22Rv1 (cell line): ENCODE measurements around the gene RAE1.

Experiments
- H3K27ac ChIP-seq: fragments of 450-650 bp; 2 replicates; pipeline ENCODE4 v1.5.1; 2017
- ZFX ChIP-seq: fragments of 450-650 bp; IDR thresholded peaks from 2 replicates; pipeline ENCODE4 v1.6.1; 2017; ENCODE audit warnings: antibody characterized with exemption, borderline replicate concordance
- TF ChIP-seq, protein P1 (sequence below): fragments of 450-650 bp; IDR thresholded peaks from 2 replicates; pipeline ENCODE4 v1.5.1; 2017; ENCODE audit warnings: mild to moderate bottlenecking

Gene RAE1

GRCh38 chr20:57386762-57387161 is 35.7 kb downstream of the RAE1 start:
- no peak overlapping the region for H3K27ac ChIP-seq
- no peak for TF ChIP-seq ZFX
- TF ChIP-seq, protein P1, sequence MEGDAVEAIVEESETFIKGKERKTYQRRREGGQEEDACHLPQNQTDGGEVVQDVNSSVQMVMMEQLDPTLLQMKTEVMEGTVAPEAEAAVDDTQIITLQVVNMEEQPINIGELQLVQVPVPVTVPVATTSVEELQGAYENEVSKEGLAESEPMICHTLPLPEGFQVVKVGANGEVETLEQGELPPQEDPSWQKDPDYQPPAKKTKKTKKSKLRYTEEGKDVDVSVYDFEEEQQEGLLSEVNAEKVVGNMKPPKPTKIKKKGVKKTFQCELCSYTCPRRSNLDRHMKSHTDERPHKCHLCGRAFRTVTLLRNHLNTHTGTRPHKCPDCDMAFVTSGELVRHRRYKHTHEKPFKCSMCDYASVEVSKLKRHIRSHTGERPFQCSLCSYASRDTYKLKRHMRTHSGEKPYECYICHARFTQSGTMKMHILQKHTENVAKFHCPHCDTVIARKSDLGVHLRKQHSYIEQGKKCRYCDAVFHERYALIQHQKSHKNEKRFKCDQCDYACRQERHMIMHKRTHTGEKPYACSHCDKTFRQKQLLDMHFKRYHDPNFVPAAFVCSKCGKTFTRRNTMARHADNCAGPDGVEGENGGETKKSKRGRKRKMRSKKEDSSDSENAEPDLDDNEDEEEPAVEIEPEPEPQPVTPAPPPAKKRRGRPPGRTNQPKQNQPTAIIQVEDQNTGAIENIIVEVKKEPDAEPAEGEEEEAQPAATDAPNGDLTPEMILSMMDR = no peak

- no peak overlapping the region for H3K27ac ChIP-seq
- no peak for TF ChIP-seq ZFX
- TF ChIP-seq, protein P1 = no peak
Observed at GRCh38 chr20:57387463-57387862, 36.4 kb downstream of the RAE1 start.

DNA sequence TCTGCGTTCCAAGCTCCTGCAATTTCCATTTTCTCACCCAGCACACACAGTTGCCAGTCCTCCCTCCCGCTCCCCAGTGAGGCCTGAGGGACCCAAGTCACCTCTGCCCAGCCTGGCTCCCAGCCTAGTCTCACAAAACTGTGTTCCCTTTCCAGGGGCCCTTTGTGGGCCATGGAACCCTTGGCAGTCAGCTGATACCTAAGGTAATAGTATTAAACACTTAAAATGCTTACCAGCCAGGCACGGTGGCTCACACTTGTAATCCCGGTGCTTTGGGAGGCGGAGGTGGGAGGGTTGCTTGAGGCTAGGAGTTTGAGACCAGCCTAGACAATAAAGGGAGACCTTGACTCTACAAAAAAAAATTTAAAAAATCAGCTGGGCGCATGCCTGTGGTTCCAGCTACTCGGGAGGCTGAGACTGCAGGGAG is 36.9 kb downstream of the RAE1 start:
- H3K27ac ChIP-seq = no peak overlapping the region
- no peak for TF ChIP-seq ZFX
- TF ChIP-seq, protein P1 = no peak

- TF ChIP-seq ZFX = no peak
- TF ChIP-seq, protein P1 = 0 out of 2 replicates have a peak, but pooled peaks have one; percentile 7
- H3K27ac ChIP-seq = no peak overlapping the region
Observed at GRCh38 chr20:57388953-57389694, 38.1 kb downstream of the RAE1 start.

DNA sequence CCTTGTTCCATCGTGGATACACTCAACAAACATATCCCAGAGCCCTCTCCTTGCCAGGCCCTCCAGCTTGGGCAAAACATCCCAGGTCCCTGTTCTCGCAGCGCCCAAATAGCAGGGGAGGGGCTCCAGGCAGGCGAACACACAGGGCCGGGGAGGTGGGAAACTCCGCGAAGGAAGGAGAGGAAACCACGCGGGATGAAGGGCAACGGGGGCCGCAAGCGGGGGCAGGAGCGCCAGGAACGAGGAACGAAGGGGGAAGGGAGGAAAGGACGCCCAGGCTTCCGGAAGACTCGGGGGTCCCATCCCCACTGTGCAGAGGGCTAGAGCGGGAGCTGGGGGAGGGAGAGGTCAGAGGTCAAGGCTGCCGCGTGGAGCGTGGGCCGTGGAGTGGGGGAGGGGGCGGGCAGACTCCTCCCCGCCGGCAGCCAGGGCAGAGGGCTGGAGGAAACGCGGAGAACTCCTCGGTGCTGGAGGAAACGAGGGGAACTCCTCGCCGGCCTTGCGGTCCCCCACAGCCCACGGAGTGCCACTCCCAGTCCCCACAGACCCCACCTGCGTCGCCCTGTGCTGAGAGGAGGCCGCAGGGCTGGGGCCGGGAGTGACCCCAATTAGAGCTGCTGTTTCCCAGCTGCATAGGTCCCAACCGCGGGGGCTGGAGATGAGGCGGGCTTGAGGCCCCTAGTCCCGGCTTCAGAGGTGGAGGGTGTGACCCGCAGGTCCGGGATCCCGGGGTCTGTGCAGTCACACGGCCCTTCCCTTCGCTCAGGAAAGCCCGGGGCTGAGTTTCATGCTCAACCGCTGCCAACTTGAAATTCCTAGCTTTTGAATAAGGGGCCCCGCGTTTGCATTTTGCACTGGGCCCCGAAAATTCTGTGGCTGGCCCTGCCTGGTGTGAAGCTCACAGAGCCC is 38.9 kb downstream of the RAE1 start:
- TF ChIP-seq, protein P1 = no peak
- no peak for TF ChIP-seq ZFX
- H3K27ac ChIP-seq = no peak overlapping the region; the same call in 1 of the 2 replicates

GRCh38 chr20:57390604-57391438 is 39.8 kb downstream of the RAE1 start, which contains the start of gene RBM38:
Gene RBM38, plus strand, starts transcription at chr20:57391396. Its CDS starts 186 bp downstream, at chr20:57391582.
- no peak for TF ChIP-seq ZFX
- TF ChIP-seq, protein P1 = no peak
- H3K27ac ChIP-seq = peak within 1 kb of the TSS; percentile 44
